Activated naive CD4-positive, alpha-beta T cell treated with anti-CD3 and anti-CD28 coated beads for 36 hours (primary cell): Measurements from ENCODE around the gene VPS37B. TPM values are rescaled to one million over a fixed set of nuclear protein-coding genes. Genes with fewer than 3 reads are reported as not detected.
"Not testable (repeated sequence)": the region's sequence is repeated elsewhere in the genome, so short reads cannot be mapped to it uniquely, and the experiment has no call there.

ENCODE experiments used
- CTCF ChIA-PET: fragments of 350-600 bp; sonication (Branson Sonifier 250); formaldehyde crosslinking; loops from one replicate; lab custom pipeline; 2021; ENCODE audit warnings: antibody characterized with exemption; lab: Charles Lee
- DNase-seq: peaks from one replicate; pipeline ENCODE4 v3.0.0-alpha.2; 2020
- H3K27ac Mint-ChIP-seq: one replicate; pipeline ENCODE4 v1.8.0; 2021; ENCODE audit warnings: mild to moderate bottlenecking, mixed read lengths
- H3K27me3 Mint-ChIP-seq: one replicate; pipeline ENCODE4 v1.8.0; 2021; ENCODE audit warnings: low read depth, mixed read lengths
- H3K36me3 Mint-ChIP-seq: one replicate; pipeline ENCODE4 v1.8.0; 2021; ENCODE audit warnings: low read depth, mixed read lengths
- H3K4me1 Mint-ChIP-seq: one replicate; pipeline ENCODE4 v1.8.0; 2021; ENCODE audit warnings: low read depth, mixed read lengths
- H3K4me3 Mint-ChIP-seq: one replicate; pipeline ENCODE4 v1.8.0; 2021; ENCODE audit warnings: mild to moderate bottlenecking, moderate library complexity, mixed read lengths
- H3K9me3 Mint-ChIP-seq: one replicate; pipeline ENCODE4 v1.8.0; 2021; ENCODE audit warnings: mixed read lengths
- intact Hi-C: fragments of 100-400 bp; cut with micrococcal nuclease; formaldehyde crosslinking; loops from one replicate; pipeline ENCODE4 v1.15.1; 2023
- total RNA-seq, 2 experiments: library from RNA; stranded (reverse); gene quantifications; one replicate each; pipeline ENCODE4 v1.2.3, GENCODE V29; 2021

VPS37B gene
- total RNA-seq, 2 experiments from 2014 or later, result 15.6 TPM

GRCh38 chr12:122902854-122903692 is 7.1 kb upstream of the VPS37B start:
- Mint-ChIP-seq H3K27ac (no peak overlapping the region), H3K27me3 (no peaks in the 10 kb centered on the region), H3K36me3 (no peaks in the 10 kb centered on the region), H3K9me3 (no peaks in the 10 kb centered on the region), H3K4me3 (no peak overlapping the region), H3K4me1 (peaks cover 34% of the 10 kb centered on the region)
- intact Hi-C loops, result no loop called here
- DNase-seq, result no peak
- CTCF ChIA-PET, result interaction anchor here (0.6 to 1.3 kb wide), 3 partner anchors 37 to 659 kb away, joined by 3 to 4 read pairs (median 4); no protein-coding TSS in a partner anchor

GRCh38 chr12:122899887-122900286 is 4.0 kb upstream of the VPS37B start:
- H3K27me3 Mint-ChIP-seq, result peaks cover 7% of the 10 kb centered on the region
- CTCF ChIA-PET, result interaction anchor here (0.6 to 0.8 kb wide), 4 partner anchors 9 to 167 kb away, joined by 3 to 6 read pairs (median 3); no protein-coding TSS in a partner anchor
- H3K36me3 Mint-ChIP-seq, result peaks cover 8% of the 10 kb centered on the region
- H3K4me1 Mint-ChIP-seq, result peaks cover 61% of the 10 kb centered on the region
- intact Hi-C loops, result loop anchor here (5.0 kb wide), 3 partner anchors 253 to 488 kb away; partner anchors contain the start of genes MPHOSPH9 and MTRFR
- no peak for DNase-seq
- no peak overlapping the region for H3K4me3 Mint-ChIP-seq
- H3K9me3 Mint-ChIP-seq, result no peaks in the 10 kb centered on the region
- peak overlapping the region; percentile 18 for H3K27ac Mint-ChIP-seq

GRCh38 chr12:122896662-122897061 is 738 bp upstream of the VPS37B start:
- Mint-ChIP-seq H3K4me3 (peak overlapping the region; percentile 83), H3K27ac (peak overlapping the region; percentile 83), H3K9me3 (no peaks in the 10 kb centered on the region), H3K27me3 (peaks cover 7% of the 10 kb centered on the region), H3K4me1 (peaks cover 86% of the 10 kb centered on the region), H3K36me3 (peaks cover 13% of the 10 kb centered on the region)
- intact Hi-C loops, result loop anchor here (5.0 kb wide), 3 partner anchors 249 to 484 kb away; partner anchors contain the start of genes MPHOSPH9 and MTRFR
- no peak for DNase-seq
- CTCF ChIA-PET, result interaction anchor here (0.5 kb wide), 1 partner anchor 16 kb away, joined by 3 read pairs; no protein-coding TSS in a partner anchor

DNA sequence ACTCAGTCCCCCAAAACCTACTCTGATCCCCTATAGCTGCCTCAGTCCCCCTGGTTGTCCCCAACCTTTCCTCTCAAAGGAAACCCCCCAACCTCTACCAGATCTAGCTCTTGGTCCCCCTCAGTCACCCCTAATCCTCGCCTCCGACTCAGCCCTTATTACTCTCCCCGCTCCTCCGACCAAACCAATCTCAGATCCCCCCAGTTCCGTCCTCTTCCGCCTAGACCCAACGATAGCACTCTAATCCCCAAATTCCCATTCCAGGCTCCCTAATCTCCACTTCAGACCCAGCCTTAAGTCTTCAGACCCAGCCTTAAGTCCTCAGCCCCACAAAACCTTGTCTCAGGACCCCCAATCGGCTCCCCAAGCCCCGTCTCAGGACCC is 612 bp downstream of the VPS37B start:
- no peak for DNase-seq
- intact Hi-C loops, result loop anchor here (5.0 kb wide), 3 partner anchors 248 to 483 kb away; partner anchors contain the start of genes MPHOSPH9 and MTRFR
- Mint-ChIP-seq H3K9me3 (no peaks in the 10 kb centered on the region), H3K27me3 (peaks cover 7% of the 10 kb centered on the region), H3K4me3 (peak overlapping the region; percentile 83), H3K27ac (peak overlapping the region; percentile 83), H3K36me3 (peaks cover 13% of the 10 kb centered on the region), H3K4me1 (peaks cover 85% of the 10 kb centered on the region)
- CTCF ChIA-PET, result interaction anchor here (0.6 kb wide), 1 partner anchor 36 kb away, joined by 3 read pairs; no protein-coding TSS in a partner anchor

- H3K4me3 Mint-ChIP-seq, result peak overlapping the region; percentile 83
- CTCF ChIA-PET, result interaction anchor here (0.6 to 1.2 kb wide), 2 partner anchors 12 to 35 kb away, joined by 3 to 4 read pairs; no protein-coding TSS in a partner anchor
- H3K36me3 Mint-ChIP-seq, result peaks cover 13% of the 10 kb centered on the region
- peaks cover 7% of the 10 kb centered on the region for H3K27me3 Mint-ChIP-seq
- H3K4me1 Mint-ChIP-seq, result peaks cover 84% of the 10 kb centered on the region
- intact Hi-C loops, result loop anchor here (5.0 kb wide), 3 partner anchors 247 to 482 kb away; partner anchors contain the start of genes MPHOSPH9 and MTRFR
- peak overlapping the region; percentile 83 for H3K27ac Mint-ChIP-seq
- H3K9me3 Mint-ChIP-seq, result no peaks in the 10 kb centered on the region
- peak; percentile 40 for DNase-seq
Measured at GRCh38 chr12:122894193-122895121, 1.5 kb downstream of the VPS37B start.

DNA sequence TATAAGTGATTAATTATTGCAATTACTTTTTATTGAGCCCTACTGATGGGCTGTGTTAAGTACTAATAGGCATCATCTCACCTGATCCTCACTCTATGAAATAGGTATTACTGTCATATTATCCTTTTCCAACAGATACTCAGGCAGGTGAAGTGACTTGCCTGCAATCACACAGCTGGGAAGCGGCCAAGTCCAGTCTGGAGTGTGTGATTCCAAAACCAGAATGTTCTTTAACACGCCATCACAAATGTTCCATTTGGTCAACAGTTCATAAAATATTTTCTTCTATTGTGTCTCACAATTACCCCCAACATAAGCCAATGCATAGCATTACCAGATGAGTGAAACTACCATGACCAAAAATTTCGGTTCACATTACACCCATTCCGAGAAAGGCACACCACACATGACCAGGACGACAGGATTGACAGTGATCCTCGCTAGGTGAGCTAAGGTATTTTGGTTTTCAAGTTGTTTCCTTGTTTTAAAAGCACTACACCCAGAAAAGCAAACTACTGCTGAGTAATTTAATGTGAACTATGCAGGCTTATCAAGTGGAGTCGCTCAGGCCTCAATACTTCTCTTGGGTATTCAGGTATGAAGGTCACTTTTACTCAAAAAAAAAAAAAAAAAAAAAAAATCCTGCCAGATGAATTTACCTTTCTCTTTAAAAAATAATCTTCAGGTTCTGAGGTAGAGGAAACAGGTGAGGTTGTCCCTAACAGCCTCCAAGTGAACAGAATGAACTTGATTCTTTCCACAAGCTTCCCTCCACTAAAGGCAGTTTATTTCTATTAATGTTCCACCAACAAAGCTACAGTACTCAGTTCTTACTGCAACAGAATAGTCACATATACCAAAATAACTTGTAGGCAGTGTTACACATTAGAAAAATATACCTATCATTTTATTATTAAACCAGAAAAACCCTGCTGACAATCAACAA is 2.4 kb downstream of the VPS37B start:
- H3K4me1 Mint-ChIP-seq, result peaks cover 85% of the 10 kb centered on the region
- peaks cover 13% of the 10 kb centered on the region for H3K36me3 Mint-ChIP-seq
- H3K27ac Mint-ChIP-seq, result no peak overlapping the region
- H3K4me3 Mint-ChIP-seq, result no peak overlapping the region
- CTCF ChIA-PET, result interaction anchor here (1.2 kb wide), 1 partner anchor 11 kb away, joined by 4 read pairs; no protein-coding TSS in a partner anchor
- H3K9me3 Mint-ChIP-seq, result no peaks in the 10 kb centered on the region
- peaks cover 9% of the 10 kb centered on the region for H3K27me3 Mint-ChIP-seq
- no peak for DNase-seq
- intact Hi-C loops, result no loop called here

GRCh38 chr12:122892724-122893123 is 3.2 kb downstream of the VPS37B start:
- H3K4me1 Mint-ChIP-seq, result peaks cover 86% of the 10 kb centered on the region
- peaks cover 13% of the 10 kb centered on the region for H3K36me3 Mint-ChIP-seq
- H3K27me3 Mint-ChIP-seq, H3K9me3 Mint-ChIP-seq, H3K27ac Mint-ChIP-seq, H3K4me3 Mint-ChIP-seq, intact Hi-C loops, DNase-seq: not testable (repeated sequence)
- CTCF ChIA-PET, result interaction anchor here (1.7 kb wide), 1 partner anchor 13 kb away, joined by 10 read pairs; no protein-coding TSS in a partner anchor

- Mint-ChIP-seq H3K27ac (no peak overlapping the region), H3K4me3 (no peak overlapping the region)
Measured at GRCh38 chr12:122891661-122892525, 4.0 kb downstream of the VPS37B start.

GRCh38 chr12:122889761-122890520 is 6.0 kb downstream of the VPS37B start:
- intact Hi-C loops, result loop anchor here (2.0 to 5.0 kb wide), 3 partner anchors 187 to 825 kb away; partner anchors contain the start of gene RILPL2
- CTCF ChIA-PET, result interaction anchor here (0.6 to 1.1 kb wide), 4 partner anchors 13 to 245 kb away, joined by 3 to 5 read pairs (median 4); no protein-coding TSS in a partner anchor
- Mint-ChIP-seq H3K36me3 (peaks cover 5% of the 10 kb centered on the region), H3K27ac (peak overlapping the region; percentile 67), H3K4me1 (peaks cover 81% of the 10 kb centered on the region), H3K27me3 (peaks cover 3% of the 10 kb centered on the region), H3K9me3 (no peaks in the 10 kb centered on the region), H3K4me3 (peak overlapping the region; percentile 47)
- no peak for DNase-seq

More at GRCh38 chr12:122891661-122892525, 4.0 kb downstream of the VPS37B start:
- peaks cover 10% of the 10 kb centered on the region for H3K27me3 Mint-ChIP-seq
- H3K36me3 Mint-ChIP-seq, result peaks cover 13% of the 10 kb centered on the region
- H3K4me1 Mint-ChIP-seq, result peaks cover 87% of the 10 kb centered on the region
- CTCF ChIA-PET, result interaction anchor here (0.9 to 1.7 kb wide), 3 partner anchors 8 to 12 kb away, joined by 3 to 10 read pairs (median 6); no protein-coding TSS in a partner anchor
- no peaks in the 10 kb centered on the region for H3K9me3 Mint-ChIP-seq
- intact Hi-C loops, result no loop called here
- no peak for DNase-seq
